KMS-11 (cell line): Measurements from ENCODE around the gene FOXG1.

Source experiments
- H2AFZ ChIP-seq: fragments of 200-600 bp; sonication (generic); 2 replicates; pipeline ENCODE4 v1.6.1; 2016; ENCODE audit warnings: antibody characterized with exemption, mixed run types, low read depth
- H3K27ac ChIP-seq: fragments of 200-600 bp; sonication (generic); 2 replicates; pipeline ENCODE4 v1.6.1; 2016; ENCODE audit warnings: mild to moderate bottlenecking, mixed run types
- H3K27me3 ChIP-seq: fragments of 200-600 bp; sonication (generic); 2 replicates; pipeline ENCODE4 v1.6.1; 2017; ENCODE audit warnings: mild to moderate bottlenecking, low read depth, mixed run types, moderate library complexity; ENCODE audit not compliant: insufficient read depth
- H3K36me3 ChIP-seq: fragments of 200-600 bp; sonication (generic); 2 replicates; pipeline ENCODE4 v1.6.1; 2017; ENCODE audit warnings: mild to moderate bottlenecking, mixed run types; ENCODE audit not compliant: insufficient read depth
- H3K4me1 ChIP-seq: fragments of 200-600 bp; sonication (generic); 2 replicates; pipeline ENCODE4 v1.6.1; 2016; ENCODE audit warnings: mild to moderate bottlenecking, low read depth, mixed run types; ENCODE audit not compliant: poor library complexity, severe bottlenecking
- H3K4me2 ChIP-seq: fragments of 200-600 bp; sonication (generic); 2 replicates; pipeline ENCODE4 v1.7.0; 2016; ENCODE audit warnings: mild to moderate bottlenecking, mixed run types
- H3K4me3 ChIP-seq: fragments of 200-600 bp; sonication (generic); IDR thresholded peaks from 2 replicates; pipeline ENCODE4 v1.6.1; 2017; ENCODE audit warnings: low read depth, low read length, mixed read lengths; ENCODE audit not compliant: insufficient read depth
- H3K79me2 ChIP-seq: fragments of 200-600 bp; sonication (generic); 2 replicates; pipeline ENCODE4 v1.6.1; 2016; ENCODE audit warnings: low read depth, mixed run types; ENCODE audit not compliant: insufficient read depth
- H3K9ac ChIP-seq: fragments of 200-600 bp; sonication (generic); 2 replicates; pipeline ENCODE4 v1.6.1; 2016; ENCODE audit warnings: mild to moderate bottlenecking, mixed run types
- H4K20me1 ChIP-seq: fragments of 200-600 bp; sonication (generic); 2 replicates; pipeline ENCODE4 v1.6.1; 2016; ENCODE audit warnings: mild to moderate bottlenecking, mixed run types; ENCODE audit not compliant: insufficient read depth
- TF ChIP-seq, protein P1 (sequence below): fragments of 200-600 bp; sonication (generic); conservative IDR thresholded peaks from 2 replicates; pipeline ENCODE4 v1.6.1; 2017; ENCODE audit warnings: low read depth, mild to moderate bottlenecking, antibody characterized with exemption, low read length, moderate library complexity, mixed read lengths

Gene FOXG1

DNA sequence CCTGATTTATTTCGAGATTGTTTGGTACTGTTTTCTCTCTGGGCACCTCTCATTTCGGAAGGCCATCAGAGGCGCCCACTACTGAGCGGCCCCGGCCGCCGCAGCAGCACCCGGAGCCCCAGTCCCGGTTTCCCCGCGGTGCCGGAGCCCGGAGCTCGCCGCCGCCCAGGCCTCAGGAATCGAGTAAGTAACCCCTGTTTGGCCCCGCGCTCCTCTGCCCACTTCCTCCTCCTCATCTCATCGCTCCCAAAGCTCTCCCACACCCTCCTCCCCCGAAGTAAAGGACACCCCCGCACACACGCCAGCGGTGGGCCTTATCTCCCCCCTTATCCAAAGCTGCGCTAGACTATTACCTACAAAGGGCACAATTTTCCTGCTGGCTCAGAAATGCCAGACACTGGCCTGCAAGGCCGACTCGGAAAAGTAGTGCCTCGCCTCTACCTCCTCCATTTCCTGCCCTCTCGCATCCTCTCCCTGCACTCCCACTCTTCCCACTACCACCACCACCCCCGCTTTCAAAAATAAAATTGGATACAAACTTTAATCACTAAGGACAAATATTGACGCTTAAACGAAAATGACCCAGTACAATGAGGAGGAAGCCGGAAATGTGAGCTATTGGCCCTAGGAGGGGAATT is 637 bp upstream of the FOXG1 start:
- Histone ChIP-seq H2AFZ (peak overlapping the region; percentile 75), H4K20me1 (no peaks in the 10 kb centered on the region), H3K4me2 (0 out of 2 replicates have a peak overlapping the region, but pooled peaks have one; percentile 29), H3K27ac (peak overlapping the region; percentile 42; the same call in 1 of the 2 replicates), H3K36me3 (no peaks in the 10 kb centered on the region), H3K9ac (peak overlapping the region; percentile 51; the same call in 1 of the 2 replicates), H3K79me2 (no peaks in the 10 kb centered on the region), H3K4me3 (no peak overlapping the region), H3K27me3 (no peaks in the 10 kb centered on the region), H3K4me1 (no peaks in the 10 kb centered on the region)
- TF ChIP-seq, protein P1, sequence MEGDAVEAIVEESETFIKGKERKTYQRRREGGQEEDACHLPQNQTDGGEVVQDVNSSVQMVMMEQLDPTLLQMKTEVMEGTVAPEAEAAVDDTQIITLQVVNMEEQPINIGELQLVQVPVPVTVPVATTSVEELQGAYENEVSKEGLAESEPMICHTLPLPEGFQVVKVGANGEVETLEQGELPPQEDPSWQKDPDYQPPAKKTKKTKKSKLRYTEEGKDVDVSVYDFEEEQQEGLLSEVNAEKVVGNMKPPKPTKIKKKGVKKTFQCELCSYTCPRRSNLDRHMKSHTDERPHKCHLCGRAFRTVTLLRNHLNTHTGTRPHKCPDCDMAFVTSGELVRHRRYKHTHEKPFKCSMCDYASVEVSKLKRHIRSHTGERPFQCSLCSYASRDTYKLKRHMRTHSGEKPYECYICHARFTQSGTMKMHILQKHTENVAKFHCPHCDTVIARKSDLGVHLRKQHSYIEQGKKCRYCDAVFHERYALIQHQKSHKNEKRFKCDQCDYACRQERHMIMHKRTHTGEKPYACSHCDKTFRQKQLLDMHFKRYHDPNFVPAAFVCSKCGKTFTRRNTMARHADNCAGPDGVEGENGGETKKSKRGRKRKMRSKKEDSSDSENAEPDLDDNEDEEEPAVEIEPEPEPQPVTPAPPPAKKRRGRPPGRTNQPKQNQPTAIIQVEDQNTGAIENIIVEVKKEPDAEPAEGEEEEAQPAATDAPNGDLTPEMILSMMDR, result no peak

DNA sequence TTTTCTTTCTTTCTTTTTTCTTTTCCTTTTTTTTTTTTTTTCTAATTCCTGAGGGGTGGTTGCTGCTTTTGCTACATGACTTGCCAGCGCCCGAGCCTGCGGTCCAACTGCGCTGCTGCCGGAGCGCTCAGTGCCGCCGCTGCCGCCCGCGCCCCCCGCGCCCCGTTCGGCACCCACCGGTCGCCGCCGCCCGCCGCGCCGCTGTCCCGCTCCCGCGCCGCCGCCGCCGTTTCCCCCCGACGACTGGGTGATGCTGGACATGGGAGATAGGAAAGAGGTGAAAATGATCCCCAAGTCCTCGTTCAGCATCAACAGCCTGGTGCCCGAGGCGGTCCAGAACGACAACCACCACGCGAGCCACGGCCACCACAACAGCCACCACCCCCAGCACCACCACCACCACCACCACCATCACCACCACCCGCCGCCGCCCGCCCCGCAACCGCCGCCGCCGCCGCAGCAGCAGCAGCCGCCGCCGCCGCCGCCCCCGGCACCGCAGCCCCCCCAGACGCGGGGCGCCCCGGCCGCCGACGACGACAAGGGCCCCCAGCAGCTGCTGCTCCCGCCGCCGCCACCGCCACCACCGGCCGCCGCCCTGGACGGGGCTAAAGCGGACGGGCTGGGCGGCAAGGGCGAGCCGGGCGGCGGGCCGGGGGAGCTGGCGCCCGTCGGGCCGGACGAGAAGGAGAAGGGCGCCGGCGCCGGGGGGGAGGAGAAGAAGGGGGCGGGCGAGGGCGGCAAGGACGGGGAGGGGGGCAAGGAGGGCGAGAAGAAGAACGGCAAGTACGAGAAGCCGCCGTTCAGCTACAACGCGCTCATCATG is 654 bp downstream of the FOXG1 start:
- H3K79me2 ChIP-seq, result no peaks in the 10 kb centered on the region
- H2AFZ ChIP-seq, result no peak overlapping the region
- TF ChIP-seq, protein P1, result no peak
- H3K27ac ChIP-seq, result no peak overlapping the region
- no peaks in the 10 kb centered on the region for H3K27me3 ChIP-seq
- no peak overlapping the region for H3K4me2 ChIP-seq
- H3K4me1 ChIP-seq, result no peaks in the 10 kb centered on the region
- no peaks in the 10 kb centered on the region for H3K36me3 ChIP-seq
- H3K9ac ChIP-seq, result no peak overlapping the region
- no peak overlapping the region for H3K4me3 ChIP-seq
- no peaks in the 10 kb centered on the region for H4K20me1 ChIP-seq

DNA sequence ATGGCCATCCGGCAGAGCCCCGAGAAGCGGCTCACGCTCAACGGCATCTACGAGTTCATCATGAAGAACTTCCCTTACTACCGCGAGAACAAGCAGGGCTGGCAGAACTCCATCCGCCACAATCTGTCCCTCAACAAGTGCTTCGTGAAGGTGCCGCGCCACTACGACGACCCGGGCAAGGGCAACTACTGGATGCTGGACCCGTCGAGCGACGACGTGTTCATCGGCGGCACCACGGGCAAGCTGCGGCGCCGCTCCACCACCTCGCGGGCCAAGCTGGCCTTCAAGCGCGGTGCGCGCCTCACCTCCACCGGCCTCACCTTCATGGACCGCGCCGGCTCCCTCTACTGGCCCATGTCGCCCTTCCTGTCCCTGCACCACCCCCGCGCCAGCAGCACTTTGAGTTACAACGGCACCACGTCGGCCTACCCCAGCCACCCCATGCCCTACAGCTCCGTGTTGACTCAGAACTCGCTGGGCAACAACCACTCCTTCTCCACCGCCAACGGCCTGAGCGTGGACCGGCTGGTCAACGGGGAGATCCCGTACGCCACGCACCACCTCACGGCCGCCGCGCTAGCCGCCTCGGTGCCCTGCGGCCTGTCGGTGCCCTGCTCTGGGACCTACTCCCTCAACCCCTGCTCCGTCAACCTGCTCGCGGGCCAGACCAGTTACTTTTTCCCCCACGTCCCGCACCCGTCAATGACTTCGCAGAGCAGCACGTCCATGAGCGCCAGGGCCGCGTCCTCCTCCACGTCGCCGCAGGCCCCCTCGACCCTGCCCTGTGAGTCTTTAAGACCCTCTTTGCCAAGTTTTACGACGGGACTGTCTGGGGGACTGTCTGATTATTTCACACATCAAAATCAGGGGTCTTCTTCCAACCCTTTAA is 1.5 kb downstream of the FOXG1 start:
- H3K4me3 ChIP-seq, result no peak overlapping the region

More for the DNA sequence above, 1.5 kb downstream of the FOXG1 start:
- TF ChIP-seq, protein P1, result no peak
- Histone ChIP-seq H3K4me2 (no peak overlapping the region), H3K9ac (no peak overlapping the region), H3K79me2 (no peaks in the 10 kb centered on the region), H4K20me1 (no peaks in the 10 kb centered on the region), H3K4me1 (no peaks in the 10 kb centered on the region), H3K27ac (no peak overlapping the region), H2AFZ (no peak overlapping the region), H3K36me3 (no peaks in the 10 kb centered on the region), H3K27me3 (no peaks in the 10 kb centered on the region)
